Fibroblast of villous mesenchyme (primary cell): Measurements from ENCODE around the gene ATG9B. TPM values are rescaled to one million over a fixed set of nuclear protein-coding genes. Genes with fewer than 3 reads are reported as not detected.

Experiments
- DNase-seq: peaks from one replicate; pipeline ENCODE4 v3.0.0-alpha.2; 2010; ENCODE audit warnings: low read depth
- H3K4me3 ChIP-seq: 2 replicates; pipeline ENCODE4 v1.5.1; 2011; ENCODE audit warnings: low read depth, mild to moderate bottlenecking, low read length
- total RNA-seq: library from RNA; depleted of rRNA; stranded (reverse); fragments of >200 nt; gene quantifications from 2 replicates; pipeline ENCODE4 v1.2.3, GENCODE V29; 2012
- TF ChIP-seq, protein P1 (sequence below): IDR thresholded peaks from 2 replicates; pipeline ENCODE4 v1.5.1; 2012; ENCODE audit warnings: low read depth, mild to moderate bottlenecking, low read length; ENCODE audit not compliant: insufficient read depth

The ATG9B gene
- total RNA-seq, 1 donor = under 0.01 TPM

- DNase-seq = no peak
These were observed 37.8 kb upstream of the ATG9B start for GRCh38 chr7:151062111-151062398.

DNA sequence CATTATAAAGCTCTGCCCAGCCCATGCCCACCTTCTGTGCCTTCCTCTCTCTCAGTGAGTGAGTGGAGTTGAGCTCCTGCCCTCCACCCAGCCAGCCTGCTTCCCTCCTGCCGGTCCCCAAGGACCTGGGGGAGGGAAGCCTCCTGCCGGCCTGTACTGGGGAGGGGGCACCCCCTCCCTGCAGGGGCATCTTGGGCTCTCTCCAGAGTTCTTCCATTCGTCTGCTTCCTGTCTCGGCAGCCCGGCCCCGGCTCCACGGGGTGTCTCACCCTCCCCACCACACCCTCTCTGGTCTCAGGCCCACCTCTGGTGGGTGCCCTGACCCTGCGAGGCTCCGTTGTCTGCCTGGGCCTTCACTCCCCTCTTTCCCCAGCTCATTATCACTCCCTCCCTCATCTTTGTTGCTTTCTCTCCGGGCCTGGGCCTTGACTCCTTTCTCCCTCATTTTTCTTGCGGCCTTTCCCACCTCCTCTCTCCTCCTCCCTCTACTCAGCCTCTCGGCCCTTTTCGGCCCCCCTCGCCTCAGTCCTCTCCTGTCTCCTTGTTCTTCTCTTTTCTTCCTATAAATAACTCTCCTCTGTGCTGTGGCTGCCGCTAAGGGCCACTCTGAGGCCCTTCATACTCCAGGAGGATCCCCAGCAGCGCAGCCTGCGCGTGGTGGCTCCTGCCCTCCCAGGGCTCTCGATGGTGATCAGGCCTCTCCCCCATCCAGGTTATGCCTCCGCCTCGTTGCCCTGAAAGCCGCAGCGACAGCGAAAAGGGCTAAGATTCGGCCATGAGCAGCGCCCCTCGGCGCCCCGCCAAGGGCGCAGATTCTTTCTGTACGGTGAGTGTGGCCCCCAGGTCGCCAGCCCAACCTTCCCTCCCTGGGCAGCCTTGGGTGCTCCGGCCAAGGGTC is 37.2 kb upstream of the ATG9B start:
- no peak for DNase-seq
- peak overlapping the region; percentile 88 for H3K4me3 ChIP-seq

More at GRCh38 chr7:151062111-151062398, 37.8 kb upstream of the ATG9B start:
- peak overlapping the region; percentile 88 for H3K4me3 ChIP-seq
- TF ChIP-seq, protein P1, sequence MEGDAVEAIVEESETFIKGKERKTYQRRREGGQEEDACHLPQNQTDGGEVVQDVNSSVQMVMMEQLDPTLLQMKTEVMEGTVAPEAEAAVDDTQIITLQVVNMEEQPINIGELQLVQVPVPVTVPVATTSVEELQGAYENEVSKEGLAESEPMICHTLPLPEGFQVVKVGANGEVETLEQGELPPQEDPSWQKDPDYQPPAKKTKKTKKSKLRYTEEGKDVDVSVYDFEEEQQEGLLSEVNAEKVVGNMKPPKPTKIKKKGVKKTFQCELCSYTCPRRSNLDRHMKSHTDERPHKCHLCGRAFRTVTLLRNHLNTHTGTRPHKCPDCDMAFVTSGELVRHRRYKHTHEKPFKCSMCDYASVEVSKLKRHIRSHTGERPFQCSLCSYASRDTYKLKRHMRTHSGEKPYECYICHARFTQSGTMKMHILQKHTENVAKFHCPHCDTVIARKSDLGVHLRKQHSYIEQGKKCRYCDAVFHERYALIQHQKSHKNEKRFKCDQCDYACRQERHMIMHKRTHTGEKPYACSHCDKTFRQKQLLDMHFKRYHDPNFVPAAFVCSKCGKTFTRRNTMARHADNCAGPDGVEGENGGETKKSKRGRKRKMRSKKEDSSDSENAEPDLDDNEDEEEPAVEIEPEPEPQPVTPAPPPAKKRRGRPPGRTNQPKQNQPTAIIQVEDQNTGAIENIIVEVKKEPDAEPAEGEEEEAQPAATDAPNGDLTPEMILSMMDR = no peak

GRCh38 chr7:151060416-151061212 is 36.3 kb upstream of the ATG9B start:
- peak; percentile 33 for DNase-seq
- H3K4me3 ChIP-seq = peak overlapping the region; percentile 88
- TF ChIP-seq, protein P1 = peak; percentile 7

More for the DNA sequence above, 37.2 kb upstream of the ATG9B start:
- TF ChIP-seq, protein P1 = no peak

GRCh38 chr7:151060113-151060415 is 35.8 kb upstream of the ATG9B start:
- TF ChIP-seq, protein P1 = no peak
- no peak for DNase-seq
- peak overlapping the region; percentile 88 for H3K4me3 ChIP-seq

DNA sequence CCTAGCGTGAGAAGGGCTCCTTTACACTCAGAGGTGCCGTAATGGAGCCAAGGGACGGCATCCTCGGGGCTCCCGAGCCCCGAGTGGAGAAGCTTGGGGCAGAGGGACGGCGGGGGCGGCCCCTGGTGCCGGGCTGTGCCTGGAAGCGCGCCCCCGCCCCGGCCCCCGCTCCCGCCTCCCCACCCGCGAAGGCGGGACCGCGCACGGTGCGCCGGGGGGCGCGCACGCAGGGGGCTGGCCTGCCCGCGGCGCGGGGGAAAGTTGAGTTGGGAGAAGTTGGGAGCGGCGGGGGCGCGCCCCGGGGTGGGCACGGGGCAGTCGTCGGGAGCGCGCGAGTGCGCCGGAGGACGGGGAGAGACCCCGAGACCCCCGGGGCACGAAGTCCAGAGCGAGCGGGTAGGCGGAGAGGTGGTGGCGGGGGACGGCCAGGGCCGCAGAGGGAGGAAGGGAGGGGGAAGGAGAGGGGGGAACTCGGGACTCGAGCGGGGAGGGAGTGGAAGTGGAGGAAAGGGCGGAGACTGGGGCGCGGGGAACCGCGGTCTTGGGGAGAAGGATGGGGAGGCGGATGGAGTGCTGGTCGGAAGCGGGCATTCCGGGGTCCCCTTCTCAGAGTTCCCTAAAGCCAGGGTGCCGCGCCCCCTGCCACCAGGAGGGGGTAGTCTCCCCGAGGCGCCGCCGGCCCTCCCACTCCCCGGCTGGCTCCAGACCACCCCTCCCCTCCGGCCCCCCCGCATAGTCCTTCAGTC is 35.2 kb upstream of the ATG9B start, which contains the start of gene SLC4A2:
SLC4A2 (plus strand) TSS at position 223 of the 746 bp plus-strand sequence. CDS start 2,399 bp downstream, outside the sequence.
- DNase-seq = peak; percentile 72
- TF ChIP-seq, protein P1 = peak; percentile 54
- H3K4me3 ChIP-seq = peak within 1 kb of the TSS; percentile 88

- DNase-seq = peak; percentile 68
- H3K4me3 ChIP-seq = peak overlapping the region; percentile 87
- TF ChIP-seq, protein P1 = no peak
These were observed 34.6 kb upstream of the ATG9B start for GRCh38 chr7:151058781-151059366.
